Uterus (tissue), 4 donors: ENCODE results near the gene DAD1. TPM values are rescaled to one million over a fixed set of nuclear protein-coding genes. Genes with fewer than 3 reads are reported as not detected.
A peak's percentile ranks its signal among the peaks of the same experiment; 100 is the strongest.

Source experiments
- DNase-seq, 2 donors: peaks; one replicate each; pipeline ENCODE4 v3.0.0-alpha.2; 2019 to 2020
- H3K27ac ChIP-seq, 2 donors: fragments of 200-600 bp; sonication (generic); 1 replicate in 1 of 2; 2 replicates in 1 of 2; pipeline ENCODE4 v1.5.1; 2016 to 2018
- H3K27me3 ChIP-seq, 2 donors: fragments of 200-600 bp; sonication (generic); one replicate each; pipeline ENCODE4 v1.5.1; 2018 to 2019; ENCODE audit warnings: control low read depth in 1 of 2
- H3K36me3 ChIP-seq, 2 donors: fragments of 200-600 bp; sonication (generic); one replicate each; pipeline ENCODE4 v1.5.1; 2019; ENCODE audit warnings: control low read depth in 1 of 2
- H3K4me1 ChIP-seq, 2 donors: fragments of 200-600 bp; sonication (generic); one replicate each; pipeline ENCODE4 v1.5.1; 2018 to 2019; ENCODE audit warnings: control low read depth in 1 of 2
- H3K4me3 ChIP-seq, 2 donors: fragments of 200-600 bp; sonication (generic); 1 replicate in 1 of 2; 2 replicates in 1 of 2; pipeline ENCODE4 v1.5.1; 2018 to 2019; ENCODE audit warnings: mild to moderate bottlenecking in 1 of 2
- H3K9me3 ChIP-seq, 2 donors: fragments of 200-600 bp; sonication (generic); one replicate each; pipeline ENCODE4 v1.5.1; 2019; ENCODE audit warnings: control low read depth in 1 of 2
- CTCF ChIP-seq, 4 experiments: fragments of 200-600 bp in 2 of 4; fragments of 450-650 bp in 2 of 4; sonication (generic) in 2 of 4; IDR thresholded peaks; one replicate each; pipeline ENCODE4 v1.5.1; 2016 to 2019; ENCODE audit warnings: antibody characterized with exemption in 4 of 4, mild to moderate bottlenecking in 2 of 4, moderate library complexity in 1 of 4
- POLR2A ChIP-seq, 2 donors: fragments of 450-650 bp; IDR thresholded peaks; one replicate each; pipeline ENCODE4 v1.6.1; 2016; ENCODE audit warnings: antibody characterized with exemption in 2 of 2, mild to moderate bottlenecking in 1 of 2, moderate library complexity in 1 of 2
- intact Hi-C: fragments of 100-400 bp; cut with DNase I; formaldehyde crosslinking; loops from one replicate; pipeline ENCODE4 v1.15.1; 2023; ENCODE audit warnings: low total_unique reads
- total RNA-seq, 4 donors: library from RNA; depleted of rRNA in 3 of 4; stranded (reverse); fragments of >200 nt in 3 of 4; gene quantifications; one replicate each; pipeline versions ENCODE4 v1.1.0 to v1.2.4, GENCODE V29; 2014 to 2023
- donor health status: DM: yes; HTN: yes; CAD: no.

DAD1 gene
- total RNA-seq, 4 donors from 2014 or later = 92.2 to 375 (median 207) TPM

GRCh38 chr14:22526744-22527143 lies 62.3 kb downstream of the DAD1 start:
- TF ChIP-seq POLR2A (IDR thresholded peaks at IDR 0.05) = no peak
- no peak for TF ChIP-seq CTCF (IDR thresholded peaks at IDR 0.05)
- intact Hi-C loops = no loop called here
- no peak overlapping the region for H3K4me3 ChIP-seq

DNA sequence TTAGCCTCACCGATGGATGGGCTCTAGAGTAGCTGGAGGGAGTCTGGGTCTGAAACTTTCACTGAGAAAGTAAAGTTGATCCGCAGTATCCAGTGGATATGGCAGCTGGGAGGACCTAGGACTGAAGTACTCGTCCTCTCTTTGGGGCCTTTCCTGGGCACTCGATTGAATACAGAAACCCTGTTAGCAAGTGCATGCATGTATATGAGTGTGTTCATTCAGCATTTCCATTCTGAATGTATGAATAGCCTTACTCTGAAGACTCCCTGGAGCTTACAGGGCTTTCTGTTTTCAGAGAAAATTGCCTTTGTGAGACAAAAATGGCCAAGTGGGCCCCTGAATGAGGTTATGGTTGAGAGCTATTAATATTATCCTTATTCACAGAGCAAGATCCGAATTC lies 62.8 kb downstream of the DAD1 start:
- TF ChIP-seq POLR2A (IDR thresholded peaks at IDR 0.05) = no peak
- no peak for TF ChIP-seq CTCF (IDR thresholded peaks at IDR 0.05)
- Histone ChIP-seq H3K9me3 (no peaks in the 10 kb centered on the region), H3K4me3 (no peak overlapping the region), H3K27ac (peak overlapping the region in 1 of 2 donors; percentile 80), H3K4me1 (peaks cover 0 to 5% of the 10 kb centered on the region in 2 donors), H3K36me3 (no peaks in the 10 kb centered on the region), H3K27me3 (no peaks in the 10 kb centered on the region)
- no peak for DNase-seq
- intact Hi-C loops = no loop called here

More at GRCh38 chr14:22526744-22527143, 62.3 kb downstream of the DAD1 start:
- H3K9me3 ChIP-seq = no peaks in the 10 kb centered on the region
- H3K36me3 ChIP-seq = no peaks in the 10 kb centered on the region
- no peak for DNase-seq
- no peak overlapping the region for H3K27ac ChIP-seq
- no peaks in the 10 kb centered on the region for H3K27me3 ChIP-seq
- peaks cover 0 to 5% of the 10 kb centered on the region in 2 donors for H3K4me1 ChIP-seq

DNA sequence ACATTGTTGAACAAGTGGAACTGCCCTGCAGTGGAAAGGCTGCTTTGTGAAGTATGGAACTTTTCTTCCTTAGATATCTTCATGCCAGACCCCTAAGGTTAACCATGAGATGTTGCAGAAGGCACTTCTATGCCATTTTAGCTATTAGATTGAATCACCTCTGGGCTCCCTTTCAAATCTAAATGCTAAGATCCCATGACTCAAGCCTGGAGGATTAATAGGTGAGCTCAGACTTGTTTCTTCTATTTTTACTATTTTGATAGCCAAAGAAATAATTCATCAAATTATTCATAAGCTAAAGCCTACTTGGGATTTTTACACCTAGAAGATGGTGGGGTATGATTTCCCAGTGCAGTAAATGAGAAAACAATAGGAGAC lies 64.3 kb downstream of the DAD1 start:
- H3K27ac ChIP-seq = peak overlapping the region; percentile 17 to 80

DNA sequence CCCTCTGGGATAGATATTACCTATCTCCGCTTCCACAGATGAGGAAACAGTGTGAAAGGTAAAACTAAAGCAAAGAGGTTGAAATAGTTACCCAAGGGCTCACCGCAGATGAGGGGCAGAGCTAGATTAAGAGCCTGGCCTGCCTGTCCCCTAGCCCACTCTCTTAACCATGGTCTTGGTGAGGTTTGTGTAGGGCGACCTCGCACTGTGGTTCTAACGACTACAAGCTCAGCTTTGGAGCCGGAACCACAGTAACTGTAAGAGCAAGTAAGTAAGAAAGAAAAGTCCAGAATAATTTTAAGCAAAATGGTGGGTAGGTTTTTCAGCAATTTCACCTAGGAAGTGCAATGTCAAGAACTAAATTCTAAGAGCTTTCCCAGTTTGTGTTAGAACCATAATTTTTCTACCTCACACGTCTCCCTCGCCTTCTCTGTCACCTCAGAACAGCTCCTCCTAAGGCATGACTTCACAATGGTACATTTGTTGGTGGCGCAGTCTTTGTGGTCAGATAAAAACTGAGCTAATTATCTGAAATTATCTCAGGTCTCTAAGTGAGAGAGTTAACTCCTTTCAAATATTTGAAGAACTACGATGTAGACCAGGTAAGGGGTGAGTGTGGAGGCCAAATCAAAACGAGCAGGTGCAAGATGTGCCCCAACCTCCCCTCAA lies 64.8 kb downstream of the DAD1 start:
- Histone ChIP-seq H3K27me3 (no peaks in the 10 kb centered on the region), H3K4me3 (no peak overlapping the region), H3K4me1 (no peaks in the 10 kb centered on the region), H3K27ac (peak overlapping the region; percentile 80 to 87), H3K36me3 (no peaks in the 10 kb centered on the region), H3K9me3 (no peaks in the 10 kb centered on the region)
- no peak for TF ChIP-seq CTCF (IDR thresholded peaks at IDR 0.05)
- no peak for TF ChIP-seq POLR2A (IDR thresholded peaks at IDR 0.05)
- intact Hi-C loops = no loop called here
- no peak for DNase-seq

More for the DNA sequence above, 64.3 kb downstream of the DAD1 start:
- intact Hi-C loops = no loop called here
- TF ChIP-seq POLR2A (IDR thresholded peaks at IDR 0.05) = no peak
- no peak for TF ChIP-seq CTCF (IDR thresholded peaks at IDR 0.05)
- Histone ChIP-seq H3K27me3 (no peaks in the 10 kb centered on the region), H3K4me1 (no peaks in the 10 kb centered on the region), H3K4me3 (no peak overlapping the region), H3K36me3 (no peaks in the 10 kb centered on the region), H3K9me3 (no peaks in the 10 kb centered on the region)
- no peak for DNase-seq

DNA sequence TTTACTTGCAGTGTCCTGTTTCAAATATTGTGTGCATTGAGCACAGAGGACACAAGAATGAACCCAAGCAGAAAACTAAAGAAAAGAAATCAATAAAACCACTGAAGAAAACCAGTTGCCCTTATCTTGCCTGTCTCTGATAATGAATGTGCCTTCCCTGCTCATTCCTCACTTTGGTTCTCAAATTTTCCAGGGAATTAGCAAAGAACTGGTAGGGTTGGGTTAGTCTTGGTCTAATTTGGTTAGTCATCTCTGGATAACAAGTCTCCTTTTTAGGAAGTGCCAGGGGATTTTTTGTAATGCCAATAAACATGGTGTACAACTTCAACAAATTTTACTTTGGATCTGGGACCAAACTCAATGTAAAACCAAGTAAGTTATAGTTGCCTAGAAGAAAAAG lies 65.7 kb downstream of the DAD1 start:
- Histone ChIP-seq H3K27ac (peak overlapping the region; percentile 80 to 87), H3K36me3 (no peaks in the 10 kb centered on the region), H3K27me3 (no peaks in the 10 kb centered on the region), H3K4me1 (no peaks in the 10 kb centered on the region), H3K9me3 (no peaks in the 10 kb centered on the region), H3K4me3 (no peak overlapping the region)
- intact Hi-C loops = no loop called here
- DNase-seq = no peak
- TF ChIP-seq POLR2A (IDR thresholded peaks at IDR 0.05) (no peak), CTCF (IDR thresholded peaks at IDR 0.05) (no peak)
